NCI-H226 (cell line): ENCODE results near the gene NEK4.

Experiments
- DNase-seq: peaks from one replicate; pipeline ENCODE4 v3.0.0-alpha.2; 2015

NEK4 gene

GRCh38 chr3:52770496-52771333, at the start of gene NEK4:
TSS of gene NEK4 (minus strand) at chr3:52770940. CDS start at chr3:52770746, 194 bp downstream.
- DNase-seq, result peak; percentile 70

- DNase-seq, result no peak
Measured at GRCh38 chr3:52819936-52820335, 49.2 kb upstream of the NEK4 start.

GRCh38 chr3:52817860-52818259, 47.1 kb upstream of the NEK4 start:
- no peak for DNase-seq

GRCh38 chr3:52817221-52817620, 46.5 kb upstream of the NEK4 start:
- DNase-seq, result no peak

- DNase-seq, result no peak
Measured at GRCh38 chr3:52816654-52817053, 45.9 kb upstream of the NEK4 start.

GRCh38 chr3:52816199-52816598, 45.5 kb upstream of the NEK4 start:
- no peak for DNase-seq

- DNase-seq, result no peak
Measured at GRCh38 chr3:52813810-52814209, 43.1 kb upstream of the NEK4 start.

- no peak for DNase-seq
Measured at GRCh38 chr3:52811452-52812011, 40.8 kb upstream of the NEK4 start.

DNA sequence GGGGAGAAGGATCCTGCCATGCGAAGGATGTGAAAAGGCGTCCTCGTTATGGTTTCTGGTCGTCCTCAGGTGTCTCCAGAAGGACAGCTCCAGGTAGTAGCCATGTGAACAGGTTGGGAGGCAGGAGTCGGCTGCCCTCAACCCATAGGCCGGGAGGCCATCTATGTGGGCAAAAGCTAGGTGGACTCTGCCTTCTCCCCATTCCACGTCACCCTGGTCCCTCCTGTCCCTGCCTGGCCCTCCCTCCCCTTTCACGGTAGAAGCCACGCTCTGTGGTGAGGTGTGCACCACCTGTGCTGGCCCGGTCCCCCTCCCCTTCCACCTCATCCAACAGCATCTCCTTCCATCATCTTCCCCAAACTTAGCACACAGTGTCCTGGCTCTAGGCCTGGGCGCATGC, 40.2 kb upstream of the NEK4 start:
- no peak for DNase-seq

GRCh38 chr3:52809662-52810377, 39.1 kb upstream of the NEK4 start:
- DNase-seq, result no peak

DNA sequence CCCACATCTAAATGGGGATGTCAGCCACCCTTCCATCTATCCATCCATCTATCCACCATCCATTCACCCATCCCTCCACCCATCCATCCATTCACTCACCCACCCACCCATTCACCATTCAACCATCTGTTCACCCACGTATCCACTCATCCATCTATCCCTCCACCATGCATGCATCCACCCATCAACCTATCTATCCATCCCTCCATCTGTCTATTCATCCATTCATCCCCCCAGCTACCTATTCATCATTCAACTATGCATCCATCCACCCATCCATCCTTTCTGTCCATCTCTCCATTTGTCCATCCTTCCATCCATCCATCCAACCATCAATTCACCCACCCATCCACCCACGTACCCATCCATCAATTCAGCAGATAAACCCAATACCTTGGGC, 38.4 kb upstream of the NEK4 start:
- DNase-seq, result no peak

DNA sequence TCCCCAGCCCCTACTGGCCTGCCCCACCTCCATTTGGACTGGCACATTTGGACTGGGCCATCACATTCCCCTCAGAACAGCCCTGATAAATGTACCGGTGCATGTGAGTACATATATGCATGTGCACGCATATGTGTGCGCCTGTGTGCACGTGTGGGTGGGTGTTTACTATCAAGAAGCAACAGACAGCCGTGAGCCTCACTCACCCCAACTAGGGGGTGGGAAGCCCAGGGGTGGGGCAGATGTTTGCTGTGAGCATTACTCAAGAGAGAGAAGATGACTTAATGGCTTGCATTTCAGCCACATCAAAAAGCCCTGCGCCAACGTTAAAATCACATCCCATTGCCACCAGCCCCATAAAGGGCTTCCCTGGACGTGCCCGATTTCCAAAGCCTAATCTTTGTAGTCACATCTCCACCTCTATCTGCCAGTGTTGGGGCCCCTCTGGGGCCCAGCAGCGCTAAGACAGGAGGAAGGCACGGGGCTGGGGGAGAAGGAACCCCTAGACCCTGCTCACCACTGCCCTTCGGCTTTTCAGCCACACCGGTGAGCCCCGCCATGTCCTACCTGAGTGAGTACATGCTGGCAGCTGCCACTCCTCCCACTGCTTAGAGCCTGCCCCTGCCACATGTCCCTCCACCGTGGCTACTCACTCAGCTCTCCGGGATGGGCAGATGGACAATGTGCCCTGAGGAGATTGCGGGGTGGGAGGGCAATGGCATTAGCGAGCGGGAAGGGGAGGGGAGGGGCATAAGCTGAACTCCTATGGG, 34.7 kb upstream of the NEK4 start:
- no peak for DNase-seq

DNA sequence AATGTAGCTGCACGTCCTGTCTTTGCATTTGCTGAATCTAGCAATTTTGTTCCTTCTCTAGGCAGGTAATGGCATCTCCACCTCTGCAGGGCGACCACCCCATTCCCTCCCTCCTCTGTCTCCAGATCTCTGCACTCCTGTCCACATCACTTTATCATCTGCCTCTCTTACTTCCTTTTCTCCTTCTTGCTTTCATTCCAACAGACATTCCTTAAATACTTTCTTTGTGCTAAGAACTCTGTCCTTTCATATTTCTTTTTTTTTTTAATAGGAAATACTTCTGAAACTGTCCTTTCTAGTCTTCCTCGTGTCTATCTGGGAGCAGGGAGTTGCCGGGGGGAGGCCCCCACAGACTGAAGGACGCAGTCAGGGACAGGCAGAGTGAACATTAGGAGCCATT, 31.1 kb upstream of the NEK4 start:
- no peak for DNase-seq

DNA sequence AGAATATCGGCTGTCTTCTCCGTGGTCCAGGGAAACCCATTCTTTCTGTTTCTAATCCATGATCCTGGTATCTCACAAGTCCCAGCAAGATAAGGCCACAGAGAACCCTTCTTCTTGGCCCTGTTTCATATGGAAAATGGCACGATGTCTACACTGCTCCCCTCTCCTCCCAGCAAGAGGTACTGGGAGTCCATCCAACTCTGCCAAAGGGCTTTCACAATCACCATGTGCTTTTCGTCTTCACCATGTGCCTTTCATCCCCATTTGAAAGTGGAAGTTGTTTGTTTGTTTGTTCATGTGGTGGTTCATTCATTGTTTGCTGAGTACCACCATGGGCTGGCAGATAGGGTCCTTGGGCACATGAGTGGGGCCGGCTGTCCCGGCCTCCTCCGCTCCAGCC, 29.3 kb upstream of the NEK4 start:
- DNase-seq, result no peak

- no peak for DNase-seq
Measured at GRCh38 chr3:52798978-52799476, 28.3 kb upstream of the NEK4 start.

- DNase-seq, result no peak
Measured at GRCh38 chr3:52798376-52798977, 27.7 kb upstream of the NEK4 start.

DNA sequence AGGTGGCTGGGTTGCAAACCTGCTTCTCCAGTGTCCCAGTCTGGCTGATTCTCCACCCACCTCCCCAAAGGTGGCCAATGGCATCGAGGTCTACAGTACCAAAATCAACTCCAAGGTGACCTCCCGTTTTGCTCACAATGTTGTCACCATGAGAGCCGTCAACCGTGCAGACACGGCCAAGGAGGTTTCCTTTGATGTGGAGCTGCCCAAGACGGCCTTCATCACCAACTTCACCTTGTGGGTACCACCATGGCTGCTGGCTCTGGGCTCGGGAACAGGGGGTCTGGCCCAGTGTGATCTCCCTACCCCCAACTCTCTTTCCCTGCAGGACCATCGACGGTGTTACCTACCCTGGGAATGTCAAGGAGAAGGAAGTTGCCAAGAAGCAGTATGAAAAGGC, 25.7 kb upstream of the NEK4 start:
- no peak for DNase-seq

- DNase-seq, result no peak
Measured at GRCh38 chr3:52795298-52795900, 24.7 kb upstream of the NEK4 start.

- DNase-seq, result no peak
Measured at GRCh38 chr3:52794612-52795099, 23.9 kb upstream of the NEK4 start, which contains the start of gene ITIH3. TSS of gene ITIH3 (plus strand) at chr3:52794796. CDS start at chr3:52794804, 8 bp downstream.

GRCh38 chr3:52793702-52794611, 23.2 kb upstream of the NEK4 start:
- DNase-seq, result no peak
